IPS DF 6.9 (cell line): ENCODE results near the gene CHCHD5.

Experiments used
- DNase-seq: peaks from one replicate; pipeline ENCODE4 v3.0.0-alpha.2; 2013; ENCODE audit warnings: low read depth, low spot score
- H3K27ac ChIP-seq: one replicate; pipeline ENCODE4 v1.5.1; 2013; ENCODE audit warnings: low read length, control low read depth
- H3K27me3 ChIP-seq: 2 replicates; pipeline ENCODE4 v1.6.1; 2013; ENCODE audit warnings: mild to moderate bottlenecking, low read length; ENCODE audit not compliant: control insufficient read depth, insufficient read depth
- H3K36me3 ChIP-seq: 2 replicates; pipeline ENCODE4 v1.6.1; 2013; ENCODE audit warnings: low read length; ENCODE audit not compliant: control insufficient read depth, insufficient read depth
- H3K4me1 ChIP-seq: 2 replicates; pipeline ENCODE4 v1.6.1; 2013; ENCODE audit warnings: low read length; ENCODE audit not compliant: control insufficient read depth, insufficient read depth
- H3K4me3 ChIP-seq: 2 replicates; pipeline ENCODE4 v1.5.1; 2013; ENCODE audit warnings: mild to moderate bottlenecking, low read length
- H3K9me3 ChIP-seq: 2 replicates; pipeline ENCODE4 v1.6.1; 2013; ENCODE audit warnings: low read length, inconsistent platforms; ENCODE audit not compliant: control insufficient read depth, insufficient read depth
- WGBS: extraction: QIAGEN DNeasy Blood & Tissue Kit; methylation state at CpG from one replicate; pipeline ENCODE4 v1.1.7; 2013; ENCODE audit warnings: mixed read lengths, missing lambda C conversion rate; ENCODE audit not compliant: insufficient read length, insufficient coverage; 5-methylcytosine and 5-hydroxymethylcytosine counted together

The CHCHD5 gene

GRCh38 chr2:112585873-112586464 is 1.6 kb downstream of the CHCHD5 start:
- H3K27me3 ChIP-seq: no peaks in the 10 kb centered on the region
- H3K27ac ChIP-seq: no peak overlapping the region
- H3K4me3 ChIP-seq: no peak overlapping the region
- no CpG with 5 or more reads among the region's 18 CpGs for WGBS
- H3K4me1 ChIP-seq: peaks cover 2% of the 10 kb centered on the region; the same call in 1 of the 2 replicates
- H3K36me3 ChIP-seq: peaks cover 5% of the 10 kb centered on the region
- no peak for DNase-seq
- no peaks in the 10 kb centered on the region for H3K9me3 ChIP-seq

- no peak for DNase-seq
- no CpG with 5 or more reads among the region's 6 CpGs for WGBS
- Histone ChIP-seq H3K9me3 (no peaks in the 10 kb centered on the region), H3K27ac (no peak overlapping the region), H3K36me3 (peaks cover 5% of the 10 kb centered on the region), H3K4me3 (no peak overlapping the region), H3K27me3 (no peaks in the 10 kb centered on the region), H3K4me1 (peaks cover 2% of the 10 kb centered on the region; the same call in 1 of the 2 replicates)
Measured at GRCh38 chr2:112588611-112589045, 4.2 kb downstream of the CHCHD5 start.

GRCh38 chr2:112591413-112591812 is 7.0 kb downstream of the CHCHD5 start:
- no peak for DNase-seq
- H3K27me3 ChIP-seq: no peaks in the 10 kb centered on the region
- peaks cover 2% of the 10 kb centered on the region; the same call in 1 of the 2 replicates for H3K36me3 ChIP-seq
- H3K4me1 ChIP-seq: peaks cover 2% of the 10 kb centered on the region; the same call in 1 of the 2 replicates
- H3K4me3 ChIP-seq: no peak overlapping the region
- no CpG with 5 or more reads among the region's 5 CpGs for WGBS
- H3K9me3 ChIP-seq: no peaks in the 10 kb centered on the region
- no peak overlapping the region for H3K27ac ChIP-seq

GRCh38 chr2:112593736-112594135 is 9.3 kb downstream of the CHCHD5 start:
- Histone ChIP-seq H3K4me1 (peaks cover 2% of the 10 kb centered on the region; the same call in 1 of the 2 replicates), H3K27ac (no peak overlapping the region), H3K36me3 (no peaks in the 10 kb centered on the region), H3K27me3 (no peaks in the 10 kb centered on the region), H3K4me3 (no peak overlapping the region), H3K9me3 (no peaks in the 10 kb centered on the region)
- no peak for DNase-seq
- WGBS: no CpG with 5 or more reads among the region's 4 CpGs

DNA sequence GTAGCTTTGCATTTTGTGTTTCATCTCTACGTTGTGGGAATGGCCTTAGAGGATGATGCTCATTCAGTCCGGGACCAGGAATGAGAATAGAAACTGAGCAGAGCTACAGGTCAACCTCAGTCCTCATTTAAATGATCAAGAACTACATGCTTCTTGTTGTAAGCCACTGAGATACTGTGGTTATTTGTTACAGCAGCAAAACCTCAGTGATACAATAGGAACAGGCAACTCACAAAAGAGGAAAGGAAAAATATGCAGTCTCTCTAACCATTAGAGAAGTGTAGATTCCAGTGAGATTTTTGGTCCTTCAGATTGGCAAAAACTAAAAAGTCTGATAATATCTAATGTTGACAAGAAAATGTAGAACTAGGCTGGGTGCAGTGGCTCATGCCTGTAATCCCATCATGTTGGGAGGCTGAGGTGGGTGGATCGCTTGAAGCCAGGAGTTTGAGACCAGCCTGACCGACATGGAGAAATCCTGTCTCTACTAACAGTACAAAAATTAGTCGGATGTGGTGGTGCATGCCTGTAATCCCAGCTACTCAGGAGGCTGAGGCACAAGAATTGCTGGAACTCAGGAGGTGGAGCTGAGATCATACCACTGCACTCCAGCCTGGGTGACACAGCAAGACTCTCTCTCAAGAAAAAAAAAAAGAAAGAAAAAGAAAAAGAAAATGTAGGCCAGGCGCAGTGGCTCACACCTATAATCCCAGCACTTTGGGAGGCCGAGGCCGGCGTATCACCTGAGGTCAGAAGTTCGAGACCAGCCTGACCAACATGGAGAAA is 13.3 kb downstream of the CHCHD5 start:
- H3K4me3 ChIP-seq: no peak overlapping the region
- H3K9me3 ChIP-seq: no peaks in the 10 kb centered on the region
- DNase-seq: no peak
- H3K4me1 ChIP-seq: no peaks in the 10 kb centered on the region
- H3K27me3 ChIP-seq: no peaks in the 10 kb centered on the region
- WGBS: no CpG with 5 or more reads among the region's 10 CpGs
- H3K27ac ChIP-seq: no peak overlapping the region
- H3K36me3 ChIP-seq: no peaks in the 10 kb centered on the region

DNA sequence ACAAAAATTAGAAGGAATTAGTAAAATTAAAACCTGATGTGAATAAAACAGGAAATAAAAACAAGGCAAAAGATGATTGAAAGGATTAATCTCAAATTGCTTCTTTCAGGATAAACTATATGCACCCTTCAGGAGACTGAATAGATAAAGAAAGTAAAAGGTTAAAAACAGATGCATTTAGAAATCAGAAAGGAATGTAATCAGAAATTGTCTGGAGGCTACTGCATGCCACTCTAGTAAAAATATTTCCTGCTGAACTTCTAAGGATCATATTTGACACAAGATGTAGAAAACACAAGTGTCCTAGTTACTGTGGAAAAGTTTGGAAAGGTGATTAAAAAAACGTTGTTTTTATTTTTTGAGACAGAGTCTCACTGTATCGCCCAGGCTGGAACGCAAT is 16.2 kb downstream of the CHCHD5 start:
- Histone ChIP-seq H3K9me3 (no peaks in the 10 kb centered on the region), H3K4me3 (no peak overlapping the region), H3K27me3 (no peaks in the 10 kb centered on the region), H3K36me3 (no peaks in the 10 kb centered on the region), H3K4me1 (no peaks in the 10 kb centered on the region), H3K27ac (no peak overlapping the region)
- DNase-seq: no peak
- no CpG with 5 or more reads among the region's 3 CpGs for WGBS

GRCh38 chr2:112601754-112602153 is 17.3 kb downstream of the CHCHD5 start:
- H3K27ac ChIP-seq: no peak overlapping the region
- no peaks in the 10 kb centered on the region for H3K36me3 ChIP-seq
- no peak overlapping the region for H3K4me3 ChIP-seq
- no peak for DNase-seq
- H3K9me3 ChIP-seq: no peaks in the 10 kb centered on the region
- no peaks in the 10 kb centered on the region; the same call in 1 of the 2 replicates for H3K4me1 ChIP-seq
- H3K27me3 ChIP-seq: no peaks in the 10 kb centered on the region
- no CpG with 5 or more reads among the region's 3 CpGs for WGBS

DNA sequence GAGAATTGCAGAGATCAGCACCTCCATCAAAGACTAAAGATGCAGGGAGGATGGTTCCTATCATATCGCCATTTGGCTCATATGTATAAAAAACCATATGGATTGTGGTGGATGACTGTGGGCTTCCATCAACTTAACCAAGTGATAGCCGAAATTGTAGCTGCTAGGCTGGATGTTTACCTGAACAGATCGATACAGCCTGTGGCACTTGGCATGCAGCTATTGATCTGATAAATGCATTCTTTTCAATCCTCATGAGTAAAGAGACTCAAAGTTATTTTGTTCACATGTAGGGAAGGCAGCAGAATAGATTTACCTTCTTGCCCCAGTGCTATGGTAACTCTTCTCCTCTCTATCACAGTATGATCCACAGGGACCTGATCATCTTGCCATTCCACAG is 18.5 kb downstream of the CHCHD5 start:
- no peak overlapping the region for H3K4me3 ChIP-seq
- H3K27me3 ChIP-seq: no peaks in the 10 kb centered on the region
- no peaks in the 10 kb centered on the region for H3K9me3 ChIP-seq
- H3K36me3 ChIP-seq: no peaks in the 10 kb centered on the region
- no peak for DNase-seq
- WGBS: no CpG with 5 or more reads among the region's 3 CpGs
- H3K4me1 ChIP-seq: no peaks in the 10 kb centered on the region; the same call in 1 of the 2 replicates
- no peak overlapping the region for H3K27ac ChIP-seq

DNA sequence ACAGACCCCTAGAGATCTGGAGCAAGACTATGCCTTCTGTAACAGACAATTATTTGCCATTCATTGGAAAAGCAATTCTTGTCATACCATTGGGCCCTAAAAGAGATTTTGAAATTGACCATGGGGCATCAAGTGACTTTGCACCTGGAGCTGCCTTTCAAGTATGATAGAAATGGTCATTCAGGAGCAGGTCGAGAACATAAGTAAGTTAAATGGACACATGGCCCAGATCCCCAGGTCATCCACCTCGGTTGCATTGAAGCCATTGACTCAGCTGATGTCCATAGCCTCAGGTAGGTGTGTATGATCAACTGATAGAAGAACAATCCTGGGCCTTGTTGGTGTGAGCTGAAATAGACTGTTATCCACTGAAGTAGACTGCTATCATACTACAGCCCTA is 19.3 kb downstream of the CHCHD5 start:
- Histone ChIP-seq H3K4me1 (no peaks in the 10 kb centered on the region; the same call in 1 of the 2 replicates), H3K27me3 (no peaks in the 10 kb centered on the region)
- no CpG with 5 or more reads among the region's 2 CpGs for WGBS

DNA sequence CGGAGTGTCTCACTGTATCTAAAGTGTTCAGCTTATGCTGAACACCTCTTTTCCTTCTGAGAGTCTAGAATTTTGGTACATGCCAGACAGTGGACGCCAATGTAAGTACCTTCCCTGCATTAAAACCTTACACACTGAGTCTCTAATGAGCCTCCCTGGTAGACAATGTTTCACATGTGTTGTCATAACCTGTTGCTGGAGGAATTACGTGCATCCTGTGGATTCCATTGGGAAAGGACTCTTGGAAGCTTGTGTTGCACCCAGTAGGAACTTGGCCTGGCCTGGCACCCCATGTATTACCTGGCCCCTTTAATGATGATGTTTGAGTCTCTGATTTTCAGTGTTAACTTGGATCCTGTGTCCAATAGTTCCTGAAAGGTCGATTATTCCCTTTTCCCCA is 20.5 kb downstream of the CHCHD5 start:
- no peak for DNase-seq
- no CpG with 5 or more reads among the region's 4 CpGs for WGBS
- H3K27ac ChIP-seq: no peak overlapping the region
- H3K4me3 ChIP-seq: no peak overlapping the region
- H3K9me3 ChIP-seq: no peaks in the 10 kb centered on the region
- H3K36me3 ChIP-seq: no peaks in the 10 kb centered on the region
- no peaks in the 10 kb centered on the region for H3K27me3 ChIP-seq
- no peaks in the 10 kb centered on the region; the same call in 1 of the 2 replicates for H3K4me1 ChIP-seq

More for the DNA sequence above, 19.3 kb downstream of the CHCHD5 start:
- Histone ChIP-seq H3K27ac (no peak overlapping the region), H3K9me3 (no peaks in the 10 kb centered on the region), H3K4me3 (no peak overlapping the region), H3K36me3 (no peaks in the 10 kb centered on the region)
- DNase-seq: no peak
